ENCODE data around the gene BAX. TPM values are rescaled to one million over a fixed set of nuclear protein-coding genes. Genes with fewer than 3 reads are reported as not detected.

BAX gene
- total RNA-seq, 1 donor from 2014 or later, result 141 TPM

- Mint-ChIP-seq H3K4me3 (ENCODE audit: low read depth) (no peak overlapping the region), H3K9me3 (ENCODE audit: low read depth) (no peaks in the 10 kb centered on the region), H3K36me3 (ENCODE audit: insufficient read depth) (peaks cover 1% of the 10 kb centered on the region), H3K27me3 (peaks cover 29% of the 10 kb centered on the region), H3K4me1 (ENCODE audit: low read depth) (peaks cover 7% of the 10 kb centered on the region), H3K27ac (no peak overlapping the region)
- no peak for DNase-seq (ENCODE audit: low spot score, unreplicated experiment)
- TF ChIP-seq, protein P1, sequence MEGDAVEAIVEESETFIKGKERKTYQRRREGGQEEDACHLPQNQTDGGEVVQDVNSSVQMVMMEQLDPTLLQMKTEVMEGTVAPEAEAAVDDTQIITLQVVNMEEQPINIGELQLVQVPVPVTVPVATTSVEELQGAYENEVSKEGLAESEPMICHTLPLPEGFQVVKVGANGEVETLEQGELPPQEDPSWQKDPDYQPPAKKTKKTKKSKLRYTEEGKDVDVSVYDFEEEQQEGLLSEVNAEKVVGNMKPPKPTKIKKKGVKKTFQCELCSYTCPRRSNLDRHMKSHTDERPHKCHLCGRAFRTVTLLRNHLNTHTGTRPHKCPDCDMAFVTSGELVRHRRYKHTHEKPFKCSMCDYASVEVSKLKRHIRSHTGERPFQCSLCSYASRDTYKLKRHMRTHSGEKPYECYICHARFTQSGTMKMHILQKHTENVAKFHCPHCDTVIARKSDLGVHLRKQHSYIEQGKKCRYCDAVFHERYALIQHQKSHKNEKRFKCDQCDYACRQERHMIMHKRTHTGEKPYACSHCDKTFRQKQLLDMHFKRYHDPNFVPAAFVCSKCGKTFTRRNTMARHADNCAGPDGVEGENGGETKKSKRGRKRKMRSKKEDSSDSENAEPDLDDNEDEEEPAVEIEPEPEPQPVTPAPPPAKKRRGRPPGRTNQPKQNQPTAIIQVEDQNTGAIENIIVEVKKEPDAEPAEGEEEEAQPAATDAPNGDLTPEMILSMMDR (IDR thresholded peaks at IDR 0.05; ENCODE audit: unreplicated experiment), result no peak
These were observed 19.8 kb upstream of the BAX start for GRCh38 chr19:48934837-48935236.

DNA sequence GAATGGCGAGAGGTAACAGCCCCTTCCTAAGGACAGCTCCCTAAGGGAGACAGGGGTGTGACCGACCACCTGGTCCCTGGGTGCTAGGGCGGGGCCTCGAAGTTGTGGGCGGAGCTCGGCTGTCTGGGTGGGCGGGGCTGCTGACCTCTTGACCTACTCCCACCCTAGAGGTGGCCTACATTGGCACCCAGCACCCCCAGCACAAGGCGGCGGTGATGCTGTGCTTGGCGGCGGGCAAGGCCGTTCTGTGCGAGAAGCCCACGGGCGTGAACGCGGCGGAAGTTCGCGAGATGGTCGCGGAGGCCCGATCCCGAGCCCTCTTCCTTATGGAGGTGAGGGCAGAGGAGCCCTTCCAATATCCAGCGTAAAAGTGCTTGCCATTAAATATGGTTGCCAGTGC lies 18.8 kb upstream of the BAX start:
- H3K36me3 Mint-ChIP-seq (ENCODE audit: insufficient read depth), result peaks cover 1% of the 10 kb centered on the region
- no peak overlapping the region for H3K4me3 Mint-ChIP-seq (ENCODE audit: low read depth)
- no peak overlapping the region for H3K27ac Mint-ChIP-seq
- peaks cover 7% of the 10 kb centered on the region for H3K4me1 Mint-ChIP-seq (ENCODE audit: low read depth)
- TF ChIP-seq, protein P1 (IDR thresholded peaks at IDR 0.05; ENCODE audit: unreplicated experiment), result no peak
- H3K9me3 Mint-ChIP-seq (ENCODE audit: low read depth), result no peaks in the 10 kb centered on the region
- peaks cover 29% of the 10 kb centered on the region for H3K27me3 Mint-ChIP-seq
- DNase-seq (ENCODE audit: low spot score, unreplicated experiment), result no peak

- Mint-ChIP-seq H3K36me3 (ENCODE audit: insufficient read depth) (peaks cover 2% of the 10 kb centered on the region), H3K4me3 (ENCODE audit: low read depth) (no peak overlapping the region), H3K4me1 (ENCODE audit: low read depth) (peaks cover 6% of the 10 kb centered on the region), H3K9me3 (ENCODE audit: low read depth) (no peaks in the 10 kb centered on the region), H3K27me3 (peaks cover 16% of the 10 kb centered on the region), H3K27ac (no peak overlapping the region)
- DNase-seq (ENCODE audit: low spot score, unreplicated experiment), result no peak
- TF ChIP-seq, protein P1 (IDR thresholded peaks at IDR 0.05; ENCODE audit: unreplicated experiment), result no peak
These were observed 16.4 kb upstream of the BAX start for GRCh38 chr19:48938256-48938655.

DNA sequence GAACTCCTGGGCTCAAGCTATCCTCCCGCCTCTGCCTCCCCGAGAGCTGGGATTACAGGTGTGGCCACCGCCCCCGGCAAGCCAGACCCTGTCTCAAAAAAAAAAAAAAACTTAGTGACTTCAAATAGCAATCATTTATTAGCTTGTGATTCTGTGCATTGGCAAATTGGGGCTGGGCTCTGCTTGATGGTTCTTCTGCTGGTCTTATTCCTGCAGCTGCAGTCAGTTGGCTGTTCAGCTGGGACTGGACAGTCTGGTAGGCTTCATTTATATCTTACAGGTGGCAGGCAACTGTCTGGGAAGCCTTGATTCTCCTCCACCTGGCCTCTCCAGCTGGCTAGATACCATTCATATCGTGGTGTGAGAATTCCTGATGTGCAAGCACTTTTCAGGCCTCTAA lies 13.8 kb upstream of the BAX start:
- TF ChIP-seq, protein P1 (IDR thresholded peaks at IDR 0.05; ENCODE audit: unreplicated experiment), result no peak
- Mint-ChIP-seq H3K36me3 (ENCODE audit: insufficient read depth) (peaks cover 2% of the 10 kb centered on the region), H3K27me3 (no peaks in the 10 kb centered on the region), H3K4me3 (ENCODE audit: low read depth) (no peak overlapping the region), H3K4me1 (ENCODE audit: low read depth) (no peaks in the 10 kb centered on the region), H3K27ac (no peak overlapping the region), H3K9me3 (ENCODE audit: low read depth) (no peaks in the 10 kb centered on the region)
- no peak for DNase-seq (ENCODE audit: low spot score, unreplicated experiment)

- H3K4me3 Mint-ChIP-seq (ENCODE audit: low read depth), result no peak overlapping the region
- TF ChIP-seq, protein P1 (IDR thresholded peaks at IDR 0.05; ENCODE audit: unreplicated experiment), result no peak
- H3K4me1 Mint-ChIP-seq (ENCODE audit: low read depth), result no peaks in the 10 kb centered on the region
- peaks cover 1% of the 10 kb centered on the region for H3K36me3 Mint-ChIP-seq (ENCODE audit: insufficient read depth)
- H3K27me3 Mint-ChIP-seq, result no peaks in the 10 kb centered on the region
- no peak for DNase-seq (ENCODE audit: low spot score, unreplicated experiment)
- no peak overlapping the region for H3K27ac Mint-ChIP-seq
- H3K9me3 Mint-ChIP-seq (ENCODE audit: low read depth), result no peaks in the 10 kb centered on the region
These were observed 11.6 kb upstream of the BAX start for GRCh38 chr19:48943081-48943480.
